GM19351 (cell line): ENCODE results near the gene PKMYT1.

Experiments used
- ATAC-seq: cut with Tn5 transposase; IDR thresholded peaks from one replicate; pipeline ENCODE4 v1.9.1; 2021; ENCODE audit warnings: mild to moderate bottlenecking, moderate library complexity; ENCODE audit not compliant: unreplicated experiment

Gene PKMYT1

GRCh38 chr16:2980227-2981176 lies at the start of gene PKMYT1:
Gene PKMYT1 (minus strand): TSS chr16:2980446. CDS start chr16:2979657, 789 bp downstream.
- peak; percentile 75 for ATAC-seq

- ATAC-seq: no peak
Observed at GRCh38 chr16:3029491-3030221, 49.4 kb upstream of the PKMYT1 start.

DNA sequence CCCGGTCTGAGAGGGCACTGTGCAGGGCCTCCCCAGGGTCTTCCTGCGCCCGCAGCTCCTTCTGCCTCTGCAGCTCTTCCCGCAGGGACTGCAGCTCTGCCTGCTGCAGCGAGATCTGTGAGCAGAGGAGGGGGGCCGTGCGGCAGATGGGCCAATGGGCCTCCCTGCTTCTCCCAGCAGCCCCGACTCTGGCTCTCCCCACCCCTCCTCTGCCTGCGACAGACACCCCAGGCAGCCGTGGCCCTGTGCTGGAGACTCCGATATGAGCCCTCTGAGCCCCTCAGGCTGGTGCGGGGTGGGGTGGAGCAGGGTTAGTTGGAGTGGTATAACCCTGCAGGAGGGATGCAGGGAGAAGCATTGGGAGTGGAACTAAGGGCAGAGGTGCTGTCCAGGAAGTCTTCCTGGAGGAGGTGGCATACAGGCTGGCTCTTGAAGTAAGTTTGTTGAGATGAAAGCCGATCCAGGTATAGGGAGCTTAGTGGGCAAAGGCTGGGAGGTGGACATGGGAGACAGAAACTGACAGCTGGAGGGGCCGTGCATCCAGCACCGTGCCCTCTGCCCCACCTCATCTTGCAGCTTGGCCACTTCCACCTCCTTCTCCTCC lies 48.6 kb upstream of the PKMYT1 start:
- ATAC-seq: no peak

DNA sequence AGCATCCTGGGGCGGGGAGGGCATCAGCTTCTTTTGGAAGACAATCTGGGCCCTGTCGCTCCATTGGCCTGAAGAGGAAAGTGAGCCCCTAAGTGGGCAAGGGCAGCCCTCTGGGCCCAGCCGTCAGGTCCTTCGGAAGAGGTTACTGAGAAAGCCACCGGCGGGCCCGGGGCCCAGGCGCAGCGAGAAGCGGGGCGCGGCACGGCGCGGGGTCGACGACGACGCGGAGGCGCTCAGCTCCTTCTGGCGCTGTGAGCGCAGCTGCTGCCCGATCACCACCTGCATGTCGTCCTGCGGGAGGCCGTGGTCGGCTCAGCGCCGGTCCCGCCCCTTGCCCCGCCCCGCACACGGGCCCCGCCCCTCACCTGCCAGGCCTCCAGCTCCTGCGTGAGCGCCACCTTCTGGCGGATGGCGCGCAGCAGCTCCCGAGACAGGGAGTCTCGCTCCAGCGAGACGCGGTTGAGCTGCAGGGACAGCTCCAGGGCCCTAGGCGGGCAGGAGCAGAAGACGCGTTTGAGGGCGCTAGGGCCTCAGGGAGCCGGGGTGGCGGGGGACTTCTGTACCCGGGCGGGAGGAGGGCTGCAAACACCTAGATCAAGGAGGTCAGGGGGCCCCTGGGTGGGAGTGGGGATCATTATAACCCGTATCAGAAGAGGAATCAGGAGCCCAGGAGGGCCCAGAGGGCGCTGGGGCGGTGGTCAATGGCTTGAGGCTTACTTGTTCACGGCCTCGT lies 47.9 kb upstream of the PKMYT1 start:
- ATAC-seq: no peak

DNA sequence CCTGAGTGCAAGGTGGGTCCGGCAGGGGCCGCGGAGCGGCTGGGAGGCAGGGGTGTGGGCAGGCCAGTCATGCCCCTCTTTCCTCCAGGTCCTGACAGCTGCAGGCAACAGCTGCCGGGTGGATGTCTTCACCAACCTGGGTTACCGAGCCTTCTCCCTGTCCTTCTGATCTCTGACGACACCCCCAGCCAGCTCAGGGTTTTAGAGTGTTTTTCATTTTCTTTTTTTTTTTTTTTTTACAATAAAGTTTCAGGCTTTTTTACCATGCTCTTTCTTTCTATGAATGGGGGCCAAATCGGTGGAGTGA lies 47.2 kb upstream of the PKMYT1 start:
- ATAC-seq: no peak

DNA sequence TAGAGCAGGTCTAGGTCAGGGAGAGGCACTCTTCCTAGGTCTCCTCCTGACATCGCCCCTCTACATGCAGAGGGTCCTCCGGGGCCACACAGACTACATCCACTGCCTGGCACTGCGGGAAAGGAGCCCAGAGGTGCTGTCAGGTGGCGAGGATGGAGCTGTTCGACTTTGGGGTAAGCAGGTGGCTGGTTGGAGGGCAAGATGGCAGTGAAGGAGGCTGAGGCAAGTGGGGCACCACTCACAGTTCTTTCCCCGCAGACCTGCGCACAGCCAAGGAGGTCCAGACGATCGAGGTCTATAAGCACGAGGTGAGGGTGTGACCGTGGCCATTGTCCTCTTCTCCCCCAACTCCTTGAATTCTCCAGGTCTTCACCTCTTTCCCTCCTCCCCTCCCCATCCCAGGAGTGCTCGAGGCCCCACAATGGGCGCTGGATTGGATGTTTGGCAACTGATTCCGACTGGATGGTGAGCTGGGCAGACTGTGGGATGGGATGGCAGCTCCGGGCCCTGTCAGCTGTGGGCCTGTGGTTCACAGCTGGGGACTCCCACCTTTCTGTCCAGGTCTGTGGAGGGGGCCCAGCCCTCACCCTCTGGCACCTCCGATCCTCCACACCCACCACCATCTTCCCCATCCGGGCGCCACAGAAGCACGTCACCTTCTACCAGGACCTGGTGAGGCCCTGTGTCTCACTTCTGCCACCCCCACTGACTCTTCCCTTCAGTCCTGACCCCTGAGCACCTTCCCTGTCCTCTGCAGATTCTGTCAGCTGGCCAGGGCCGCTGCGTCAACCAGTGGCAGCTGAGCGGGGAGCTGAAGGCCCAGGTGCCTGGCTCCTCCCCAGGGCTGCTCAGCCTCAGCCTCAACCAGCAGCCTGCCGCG lies 46.6 kb upstream of the PKMYT1 start:
- no peak for ATAC-seq

GRCh38 chr16:3026003-3026378 lies 45.7 kb upstream of the PKMYT1 start:
- ATAC-seq: no peak

DNA sequence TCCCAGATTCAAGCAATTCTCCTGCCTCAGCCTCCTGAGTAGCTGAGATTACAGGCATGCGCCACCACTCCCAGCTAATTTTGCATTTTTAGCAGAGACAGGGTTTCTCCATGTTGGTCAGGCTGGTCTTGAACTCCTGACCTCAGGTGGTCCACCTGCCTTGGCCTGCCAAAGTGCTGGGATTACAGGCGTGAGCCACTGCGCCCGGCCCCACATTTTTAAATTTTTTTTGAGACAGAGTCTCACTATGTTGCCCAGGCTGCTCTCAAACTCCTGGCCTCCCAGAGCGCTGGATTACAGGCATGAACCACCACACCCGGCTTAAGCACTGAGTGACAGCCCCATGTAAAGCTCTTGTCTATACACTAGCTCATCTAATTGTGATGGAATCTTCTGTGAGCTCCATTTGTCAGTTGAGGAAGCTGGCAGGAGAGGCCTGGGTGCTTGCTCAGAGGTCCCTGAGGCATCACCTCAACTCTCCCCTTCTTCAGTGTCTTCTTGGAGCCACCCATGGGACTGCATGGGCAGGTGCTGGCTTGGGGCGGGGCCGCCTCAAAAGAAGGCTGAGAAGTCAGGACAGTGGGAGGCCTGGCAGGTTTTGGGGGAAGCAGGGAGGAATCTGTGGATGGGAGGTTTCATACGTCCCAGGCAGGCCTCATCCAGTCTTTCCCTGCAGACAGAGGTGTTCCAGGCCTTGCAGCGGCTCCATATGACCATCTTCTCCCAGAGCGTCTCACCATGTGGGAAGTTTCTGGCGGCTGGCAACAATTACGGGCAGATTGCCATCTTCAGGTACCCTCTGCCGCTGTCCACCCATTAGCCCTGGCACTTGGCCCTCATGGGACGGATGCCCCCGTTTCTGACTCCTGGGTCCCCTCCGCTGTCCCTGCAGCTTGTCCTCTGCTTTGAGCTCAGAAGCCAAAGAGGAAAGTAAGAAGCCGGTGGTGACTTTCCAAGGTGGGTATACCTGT lies 45.1 kb upstream of the PKMYT1 start:
- ATAC-seq: no peak

- ATAC-seq: peak; percentile 74
Observed at GRCh38 chr16:3023669-3024478, 43.6 kb upstream of the PKMYT1 start, which contains the start of the genes HCFC1R1 and THOC6. Gene HCFC1R1 (minus strand): TSS chr16:3023942. CDS start chr16:3023941, 1 bp downstream. Gene THOC6 (plus strand): TSS chr16:3024035. CDS start chr16:3024327, 292 bp downstream.

- no peak for ATAC-seq
Observed at GRCh38 chr16:3023415-3023668, 43.1 kb upstream of the PKMYT1 start.

GRCh38 chr16:3022684-3023414 lies 42.6 kb upstream of the PKMYT1 start:
- ATAC-seq: no peak

- no peak for ATAC-seq
Observed at GRCh38 chr16:3022208-3022683, 42.0 kb upstream of the PKMYT1 start.

- no peak for ATAC-seq
Observed at GRCh38 chr16:3021449-3022207, 41.4 kb upstream of the PKMYT1 start.

DNA sequence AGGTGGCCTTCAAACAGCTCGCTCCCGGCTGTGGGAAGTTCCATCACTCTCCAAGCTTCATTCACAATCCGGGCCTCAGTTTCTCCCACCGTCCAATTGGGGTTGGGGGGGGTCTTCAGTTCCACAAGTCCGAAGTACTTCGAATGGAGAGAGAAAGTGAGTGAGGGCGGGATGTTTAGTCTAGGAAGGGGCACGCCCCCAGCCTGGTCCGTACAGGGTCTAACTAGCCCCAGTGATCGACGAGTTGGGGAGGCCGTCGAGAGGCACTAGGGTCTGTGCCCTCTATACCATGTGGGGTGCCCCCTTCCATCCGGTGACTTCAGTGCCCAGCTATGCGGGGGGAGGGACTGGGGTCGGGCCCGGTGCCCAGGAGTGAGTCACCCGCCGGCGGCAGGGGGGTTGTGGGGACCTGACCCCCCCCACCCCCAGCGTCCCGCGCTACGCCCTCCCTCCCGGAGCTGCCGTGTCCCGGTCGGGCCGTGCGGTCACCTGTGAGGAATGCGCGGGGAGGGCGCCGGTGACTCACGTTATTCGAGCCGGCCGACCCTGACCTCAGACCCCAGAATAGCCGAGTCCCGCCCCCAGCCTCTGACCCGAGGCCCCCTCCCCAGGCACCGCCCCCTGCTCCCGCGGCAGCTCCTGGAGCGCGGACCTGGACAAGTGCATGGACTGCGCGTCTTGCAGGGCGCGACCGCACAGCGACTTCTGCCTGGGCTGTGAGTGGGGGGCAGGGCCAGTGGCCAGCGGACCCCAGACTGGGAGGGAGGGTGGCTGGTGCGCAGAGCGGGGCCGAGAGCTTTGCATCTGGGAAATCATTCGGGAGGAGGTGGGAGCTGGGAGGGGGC lies 40.6 kb upstream of the PKMYT1 start:
- ATAC-seq: no peak

GRCh38 chr16:3020247-3020603 lies 40.0 kb upstream of the PKMYT1 start, which contains the start of gene TNFRSF12A:
Gene TNFRSF12A (plus strand): TSS chr16:3020368. CDS start chr16:3020398, 30 bp downstream.
- no peak for ATAC-seq
